H9 (cell line): ENCODE data around the gene FRMD1. TPM values are rescaled to one million over a fixed set of nuclear protein-coding genes. Genes with fewer than 3 reads are reported as not detected.

Experiments used
- DNase-seq: peaks from one replicate; pipeline ENCODE4 v3.0.0-alpha.2; 2017
- H2AFZ ChIP-seq: one replicate; pipeline ENCODE4 v1.6.1; 2013; ENCODE audit warnings: mild to moderate bottlenecking, low read length, control low read depth, moderate library complexity
- H2AK5ac ChIP-seq: 2 replicates; pipeline ENCODE4 v1.6.1; 2013; ENCODE audit warnings: low read length, control low read depth, mixed read lengths; ENCODE audit not compliant: insufficient read length
- H2BK120ac ChIP-seq: one replicate; pipeline ENCODE4 v1.6.1; 2013; ENCODE audit warnings: low read depth, mild to moderate bottlenecking, low read length, control low read depth, inconsistent platforms; ENCODE audit not compliant: poor library complexity, severe bottlenecking
- H2BK12ac ChIP-seq: 2 replicates; pipeline ENCODE4 v1.6.1; 2013; ENCODE audit warnings: low read length, control low read depth, mixed read lengths, low read depth; ENCODE audit not compliant: insufficient read length
- H2BK15ac ChIP-seq: 2 replicates; pipeline ENCODE4 v1.6.1; 2013; ENCODE audit warnings: low read depth, low read length, control low read depth
- H2BK20ac ChIP-seq: one replicate; pipeline ENCODE4 v1.6.1; 2013; ENCODE audit warnings: low read depth, mild to moderate bottlenecking, low read length, control low read depth, inconsistent platforms; ENCODE audit not compliant: poor library complexity, severe bottlenecking
- H2BK5ac ChIP-seq: 2 replicates; pipeline ENCODE4 v1.6.1; 2013; ENCODE audit warnings: low read length, control low read depth, mixed read lengths; ENCODE audit not compliant: insufficient read length
- H3K14ac ChIP-seq: 2 replicates; pipeline ENCODE4 v1.6.1; 2013; ENCODE audit warnings: low read length, control low read depth; ENCODE audit not compliant: insufficient read depth
- H3K18ac ChIP-seq: 2 replicates; pipeline ENCODE4 v1.6.1; 2013; ENCODE audit warnings: low read depth, mild to moderate bottlenecking, mixed read lengths, low read length, control low read depth; ENCODE audit not compliant: insufficient read length
- H3K23ac ChIP-seq: 2 replicates; pipeline ENCODE4 v1.6.1; 2013; ENCODE audit warnings: low read length, control low read depth, mixed read lengths, low read depth; ENCODE audit not compliant: insufficient read length
- H3K23me2 ChIP-seq: 2 replicates; pipeline ENCODE4 v1.6.1; 2013; ENCODE audit warnings: low read depth, mild to moderate bottlenecking, mixed read lengths, low read length, control low read depth; ENCODE audit not compliant: insufficient read length, poor library complexity, severe bottlenecking
- H3K27ac ChIP-seq: 2 replicates; pipeline ENCODE4 v1.5.1; 2013; ENCODE audit warnings: low read length, control low read depth, mixed read lengths, low read depth; ENCODE audit not compliant: insufficient read length
- H3K27me3 ChIP-seq: 2 replicates; pipeline ENCODE4 v1.6.1; 2013; ENCODE audit warnings: low read length, control low read depth, inconsistent platforms; ENCODE audit not compliant: insufficient read depth
- H3K4ac ChIP-seq: 2 replicates; pipeline ENCODE4 v1.6.1; 2013; ENCODE audit warnings: low read depth, mild to moderate bottlenecking, control low read depth, inconsistent platforms, low read length, moderate library complexity
- H3K4me1 ChIP-seq: 2 replicates; pipeline ENCODE4 v1.6.1; 2013; ENCODE audit warnings: low read length, control low read depth, inconsistent platforms; ENCODE audit not compliant: insufficient read depth
- H3K4me2 ChIP-seq: 2 replicates; pipeline ENCODE4 v1.6.1; 2013; ENCODE audit warnings: low read length, control low read depth, mixed read lengths; ENCODE audit not compliant: insufficient read length, insufficient read depth
- H3K56ac ChIP-seq: 2 replicates; pipeline ENCODE4 v1.6.1; 2013; ENCODE audit warnings: low read depth, mild to moderate bottlenecking, mixed read lengths, low read length, control low read depth; ENCODE audit not compliant: insufficient read length
- H3K79me1 ChIP-seq: 2 replicates; pipeline ENCODE4 v1.6.1; 2013; ENCODE audit warnings: low read depth, mild to moderate bottlenecking, moderate library complexity, low read length, control low read depth, inconsistent platforms; ENCODE audit not compliant: insufficient read depth, poor library complexity, severe bottlenecking
- H3K79me2 ChIP-seq: 2 replicates; pipeline ENCODE4 v1.6.1; 2013; ENCODE audit warnings: low read length, control low read depth, inconsistent platforms; ENCODE audit not compliant: insufficient read depth
- H3K9ac ChIP-seq: 2 replicates; pipeline ENCODE4 v1.6.1; 2013; ENCODE audit warnings: low read length, control low read depth, mixed read lengths; ENCODE audit not compliant: insufficient read length; ENCODE audit errors: extremely low read depth
- H3K9me3 ChIP-seq: one replicate; pipeline ENCODE4 v1.6.1; 2013; ENCODE audit warnings: low read depth, low read length, inconsistent platforms; ENCODE audit not compliant: control insufficient read depth
- H3T11ph ChIP-seq: one replicate; pipeline ENCODE4 v1.6.1; 2013; ENCODE audit warnings: mild to moderate bottlenecking, low read length, control low read depth, inconsistent platforms
- H4K20me1 ChIP-seq: one replicate; pipeline ENCODE4 v1.6.1; 2013; ENCODE audit not compliant: control insufficient read depth, insufficient read length, insufficient read depth
- H4K5ac ChIP-seq: 2 replicates; pipeline ENCODE4 v1.6.1; 2013; ENCODE audit warnings: low read depth, mild to moderate bottlenecking, mixed read lengths, low read length, control low read depth; ENCODE audit not compliant: insufficient read length
- H4K8ac ChIP-seq: replicated peaks from 2 replicates; pipeline ENCODE4 v1.6.1; 2013; ENCODE audit warnings: low read length, control low read depth, mixed read lengths, low read depth; ENCODE audit not compliant: insufficient read length
- H4K91ac ChIP-seq: 2 replicates; pipeline ENCODE4 v1.6.1; 2013; ENCODE audit warnings: low read depth, mild to moderate bottlenecking, moderate library complexity, mixed read lengths, low read length, control low read depth; ENCODE audit not compliant: insufficient read length
- H3K27ac Mint-ChIP-seq, 3 experiments: 2 replicates in 2 of 3; 3 replicates in 1 of 3; pipeline ENCODE4 v1.8.0; 2020 to 2021; ENCODE audit warnings: mixed read lengths in 3 of 3, mild to moderate bottlenecking in 1 of 3, moderate library complexity in 1 of 3
- H3K27me3 Mint-ChIP-seq: 2 replicates; pipeline ENCODE4 v1.8.0; 2021; ENCODE audit warnings: low read depth, mild to moderate bottlenecking, moderate library complexity, mixed read lengths
- H3K36me3 Mint-ChIP-seq, 3 experiments: 2 replicates in 2 of 3; 3 replicates in 1 of 3; pipeline ENCODE4 v1.8.0; 2020 to 2021; ENCODE audit warnings: low read depth in 3 of 3, mixed read lengths in 3 of 3; ENCODE audit not compliant: insufficient read depth in 1 of 3
- H3K4me1 Mint-ChIP-seq, 2 experiments: 2 replicates each; pipeline ENCODE4 v1.8.0; 2020; ENCODE audit warnings: mixed read lengths in 2 of 2
- H3K4me3 Mint-ChIP-seq, 2 experiments: 2 replicates in 1 of 2; 3 replicates in 1 of 2; pipeline ENCODE4 v1.8.0; 2020 to 2021; ENCODE audit warnings: mild to moderate bottlenecking in 2 of 2, mixed read lengths in 2 of 2, moderate library complexity in 1 of 2
- H3K9me3 Mint-ChIP-seq, 2 experiments: 2 replicates in 1 of 2; 3 replicates in 1 of 2; pipeline ENCODE4 v1.8.0; 2020; ENCODE audit warnings: mild to moderate bottlenecking in 2 of 2, mixed read lengths in 2 of 2, moderate library complexity in 1 of 2
- WGBS: extraction: QIAGEN DNeasy Blood & Tissue Kit; methylation state at CpG from one replicate; pipeline ENCODE4 v1.1.7; 2013; ENCODE audit warnings: missing lambda C conversion rate, low lambda C conversion rate, mixed read lengths; ENCODE audit not compliant: insufficient read length; ENCODE audit errors: extremely low coverage; 5-methylcytosine and 5-hydroxymethylcytosine counted together
- total RNA-seq: library from RNA; stranded (reverse); gene quantifications from 2 replicates; pipeline ENCODE4 v1.2.1, GENCODE V29; 2021
- TF ChIP-seq, protein P1 (sequence below): fragments of 200-600 bp; sonication (generic); conservative IDR thresholded peaks from 3 replicates; pipeline ENCODE4 v1.8.0; 2021; ENCODE audit warnings: antibody characterized with exemption, mild to moderate bottlenecking

Gene FRMD1
- total RNA-seq, 1 experiment from 2014 or later: not detected

DNA sequence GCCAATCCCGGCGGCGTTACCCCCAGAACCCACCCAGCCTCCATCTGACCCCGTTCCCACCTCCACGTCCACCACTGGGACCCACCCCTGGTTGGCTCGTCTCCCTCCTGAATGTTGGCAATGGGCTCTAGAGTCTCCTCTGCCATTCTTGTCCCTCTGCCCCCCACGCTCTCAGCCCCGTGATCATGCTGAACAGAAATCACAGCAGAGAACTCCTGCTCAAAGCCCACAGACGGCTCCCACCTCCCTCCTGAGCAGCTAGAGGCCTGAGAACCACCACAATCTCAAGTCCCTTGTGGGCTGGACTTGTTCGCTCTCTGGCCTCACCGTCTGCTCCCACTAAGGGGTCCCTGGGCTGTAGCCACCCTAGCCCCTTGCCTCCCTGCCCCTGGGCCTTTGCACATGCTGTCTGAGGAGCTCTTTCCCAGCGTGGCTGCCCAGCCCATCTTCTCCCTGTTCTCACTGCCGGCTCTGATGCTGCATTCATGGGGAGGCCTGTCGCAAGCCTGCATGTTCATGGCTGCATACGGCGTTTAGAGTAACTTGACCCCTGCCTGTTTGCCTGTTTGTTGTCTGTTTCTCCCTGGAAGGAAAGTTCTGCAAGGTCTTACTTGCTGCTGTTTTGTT, 11.2 kb upstream of the FRMD1 start:
- H3K27ac Mint-ChIP-seq: peak overlapping the region in 1 of 3 experiments; percentile 59; a peak in 2 of 7 replicates
- DNase-seq: no peak

More for the DNA sequence above, 11.2 kb upstream of the FRMD1 start:
- H3K27me3 ChIP-seq: no peaks in the 10 kb centered on the region
- no peak overlapping the region for H3K9ac ChIP-seq
- no peak overlapping the region for H2AFZ ChIP-seq
- Mint-ChIP-seq H3K9me3 (peaks cover 0 to 3% of the 10 kb centered on the region in 2 experiments; a peak in 2 of 5 replicates), H3K27me3 (peaks cover 12% of the 10 kb centered on the region), H3K4me1 (peaks cover 22 to 46% of the 10 kb centered on the region in 2 experiments), H3K36me3 (0 out of 7 replicates have a peak, but pooled peaks cover 0 to 8% (median 0%) of the 10 kb centered on the region in 3 experiments), H3K4me3 (no peak overlapping the region)
- H3K79me1 ChIP-seq: no peaks in the 10 kb centered on the region
- no peak overlapping the region for H3K4ac ChIP-seq
- H3K18ac ChIP-seq: no peak overlapping the region
- no peak overlapping the region for H2BK12ac ChIP-seq
- no peak overlapping the region for H3K56ac ChIP-seq
- H3T11ph ChIP-seq: no peak overlapping the region
- no peak overlapping the region for H3K4me2 ChIP-seq
- no peak overlapping the region for H4K5ac ChIP-seq
- H2BK15ac ChIP-seq: no peak overlapping the region
- H3K23me2 ChIP-seq: no peaks in the 10 kb centered on the region
- no peak overlapping the region for H3K27ac ChIP-seq
- no peak overlapping the region for H2AK5ac ChIP-seq
- H4K91ac ChIP-seq: no peak overlapping the region
- H4K20me1 ChIP-seq: no peaks in the 10 kb centered on the region
- no peak overlapping the region for H2BK20ac ChIP-seq
- no peak overlapping the region for H3K23ac ChIP-seq
- TF ChIP-seq, protein P1, sequence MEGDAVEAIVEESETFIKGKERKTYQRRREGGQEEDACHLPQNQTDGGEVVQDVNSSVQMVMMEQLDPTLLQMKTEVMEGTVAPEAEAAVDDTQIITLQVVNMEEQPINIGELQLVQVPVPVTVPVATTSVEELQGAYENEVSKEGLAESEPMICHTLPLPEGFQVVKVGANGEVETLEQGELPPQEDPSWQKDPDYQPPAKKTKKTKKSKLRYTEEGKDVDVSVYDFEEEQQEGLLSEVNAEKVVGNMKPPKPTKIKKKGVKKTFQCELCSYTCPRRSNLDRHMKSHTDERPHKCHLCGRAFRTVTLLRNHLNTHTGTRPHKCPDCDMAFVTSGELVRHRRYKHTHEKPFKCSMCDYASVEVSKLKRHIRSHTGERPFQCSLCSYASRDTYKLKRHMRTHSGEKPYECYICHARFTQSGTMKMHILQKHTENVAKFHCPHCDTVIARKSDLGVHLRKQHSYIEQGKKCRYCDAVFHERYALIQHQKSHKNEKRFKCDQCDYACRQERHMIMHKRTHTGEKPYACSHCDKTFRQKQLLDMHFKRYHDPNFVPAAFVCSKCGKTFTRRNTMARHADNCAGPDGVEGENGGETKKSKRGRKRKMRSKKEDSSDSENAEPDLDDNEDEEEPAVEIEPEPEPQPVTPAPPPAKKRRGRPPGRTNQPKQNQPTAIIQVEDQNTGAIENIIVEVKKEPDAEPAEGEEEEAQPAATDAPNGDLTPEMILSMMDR: no peak
- WGBS: no CpG with 5 or more reads among the region's 16 CpGs
- H3K14ac ChIP-seq: no peak overlapping the region
- no peak overlapping the region for H4K8ac ChIP-seq
- no peaks in the 10 kb centered on the region for H3K79me2 ChIP-seq
- no peaks in the 10 kb centered on the region for H3K4me1 ChIP-seq
- H2BK5ac ChIP-seq: no peak overlapping the region
- H3K9me3 ChIP-seq: no peaks in the 10 kb centered on the region
- H2BK120ac ChIP-seq: no peak overlapping the region
